ENCODE results near the gene PTPN6. TPM values are rescaled to one million over a fixed set of nuclear protein-coding genes. Genes with fewer than 3 reads are reported as not detected.
A peak's percentile ranks its signal among the peaks of the same experiment; 100 is the strongest.

PTPN6 gene
- total RNA-seq, 1 experiment from 2014 or later = 19.8 TPM

- H2BK5ac ChIP-seq (ENCODE audit: insufficient read length, low read length) = no peak overlapping the region
- H4K8ac ChIP-seq (replicated peaks; ENCODE audit: insufficient read length, low read depth, low read length) = no peak overlapping the region
- no peaks in the 10 kb centered on the region; a peak in 1 of 5 replicates for H3K9me3 Mint-ChIP-seq
- H3K36me3 Mint-ChIP-seq (ENCODE audit: insufficient read depth in 1 of 3, low read depth in 3 of 3) = peaks cover 39 to 58% (median 45%) of the 10 kb centered on the region in 3 experiments
- peaks cover 6% of the 10 kb centered on the region; the same call in 1 of the 2 replicates for H3K4me1 ChIP-seq (ENCODE audit: insufficient read depth, low read length)
- no peak overlapping the region for H3K9ac ChIP-seq (ENCODE audit: extremely low read depth, insufficient read length, low read length)
- H3T11ph ChIP-seq (ENCODE audit: low read length) = no peak overlapping the region
- H3K23me2 ChIP-seq (ENCODE audit: insufficient read length, low read depth, low read length, poor library complexity, severe bottlenecking) = peaks cover 20% of the 10 kb centered on the region
- H3K4me1 Mint-ChIP-seq = peaks cover 49 to 65% of the 10 kb centered on the region in 2 experiments
- peak; percentile 90 for TF ChIP-seq CTCF (conservative IDR thresholded peaks at IDR 0.05)
- H2BK12ac ChIP-seq (ENCODE audit: insufficient read length, low read depth, low read length) = no peak overlapping the region
- peaks cover 7% of the 10 kb centered on the region for H3K79me1 ChIP-seq (ENCODE audit: insufficient read depth, low read depth, low read length, poor library complexity, severe bottlenecking)
- H2BK20ac ChIP-seq (ENCODE audit: low read depth, low read length, poor library complexity, severe bottlenecking) = no peak overlapping the region
- no peak overlapping the region for H3K56ac ChIP-seq (ENCODE audit: insufficient read length, low read depth, low read length)
- WGBS (ENCODE audit: extremely low coverage, insufficient read length, low lambda C conversion rate) = no CpG with 5 or more reads among the region's 12 CpGs
- peak overlapping the region; percentile 39 to 47; a peak in 4 of 5 replicates for H3K4me3 Mint-ChIP-seq
- no peak overlapping the region for H3K18ac ChIP-seq (ENCODE audit: insufficient read length, low read depth, low read length)
- DNase-seq = peak; percentile 93
- H3K4ac ChIP-seq (ENCODE audit: low read depth, low read length) = no peak overlapping the region
- no peak overlapping the region for H2AFZ ChIP-seq (ENCODE audit: low read length)
- no peaks in the 10 kb centered on the region for H3K27me3 Mint-ChIP-seq (ENCODE audit: low read depth)
- no peak overlapping the region for H4K5ac ChIP-seq (ENCODE audit: insufficient read length, low read depth, low read length)
- no peaks in the 10 kb centered on the region for H3K27me3 ChIP-seq (ENCODE audit: insufficient read depth, low read length)
- H2BK15ac ChIP-seq (ENCODE audit: low read depth, low read length) = no peak overlapping the region
- H3K14ac ChIP-seq (ENCODE audit: insufficient read depth, low read length) = no peak overlapping the region
- peaks cover 2% of the 10 kb centered on the region for H4K20me1 ChIP-seq (ENCODE audit: control insufficient read depth, insufficient read depth, insufficient read length)
- H3K27ac ChIP-seq (ENCODE audit: insufficient read length, low read depth, low read length) = peak overlapping the region; percentile 34
- no peak overlapping the region for H3K4me2 ChIP-seq (ENCODE audit: insufficient read depth, insufficient read length, low read length)
- H2BK120ac ChIP-seq (ENCODE audit: low read depth, low read length, poor library complexity, severe bottlenecking) = no peak overlapping the region
- no peak overlapping the region for H3K23ac ChIP-seq (ENCODE audit: insufficient read length, low read depth, low read length)
- H3K79me2 ChIP-seq (ENCODE audit: insufficient read depth, low read length) = peaks cover 9% of the 10 kb centered on the region; the same call in 1 of the 2 replicates
- no peaks in the 10 kb centered on the region for H3K9me3 ChIP-seq (ENCODE audit: control insufficient read depth, low read depth, low read length)
- H3K27ac Mint-ChIP-seq = peak overlapping the region; percentile 53 to 92 (median 92)
- H4K91ac ChIP-seq (ENCODE audit: insufficient read length, low read depth, low read length) = no peak overlapping the region
- H2AK5ac ChIP-seq (ENCODE audit: insufficient read length, low read length) = no peak overlapping the region
Measured at GRCh38 chr12:6965026-6965661, 14.0 kb downstream of the PTPN6 start.

Measured in H9 (cell line).